Muscle layer of colon (tissue), 2 donors: Measurements from ENCODE around the gene VIPR2.

Experiments
- H3K27ac ChIP-seq: one replicate; pipeline ENCODE4 v1.7.0; 2013; ENCODE audit warnings: low read depth, mild to moderate bottlenecking, low read length, moderate library complexity
- H3K27me3 ChIP-seq, 2 donors: one replicate each; pipeline ENCODE4 v1.7.0; 2013; ENCODE audit warnings: low read length in 2 of 2, mild to moderate bottlenecking in 2 of 2; ENCODE audit not compliant: insufficient read depth in 2 of 2, control insufficient read depth in 1 of 2
- H3K36me3 ChIP-seq: one replicate; pipeline ENCODE4 v1.7.0; 2013; ENCODE audit warnings: mild to moderate bottlenecking, low read length; ENCODE audit not compliant: insufficient read depth
- H3K4me1 ChIP-seq: one replicate; pipeline ENCODE4 v1.7.0; 2013; ENCODE audit warnings: mild to moderate bottlenecking, low read length; ENCODE audit not compliant: insufficient read depth
- H3K4me3 ChIP-seq, 2 donors: one replicate each; pipeline ENCODE4 v1.7.0; 2013; ENCODE audit warnings: low read length in 2 of 2, low read depth in 1 of 2, mild to moderate bottlenecking in 1 of 2, moderate library complexity in 1 of 2
- H3K9ac ChIP-seq: one replicate; pipeline ENCODE4 v1.7.0; 2013; ENCODE audit warnings: low read length
- H3K9me3 ChIP-seq: one replicate; pipeline ENCODE4 v1.7.0; 2013; ENCODE audit warnings: mild to moderate bottlenecking, low read length
- donor health status: abdominal sarcoma.
- donor health status: Adenocarcinoma of cecum.

The VIPR2 gene

GRCh38 chr7:159064816-159065510 is 79.7 kb downstream of the VIPR2 start:
- Histone ChIP-seq H3K36me3 (no peaks in the 10 kb centered on the region), H3K9me3 (no peaks in the 10 kb centered on the region), H3K4me3 (no peak overlapping the region), H3K4me1 (peaks cover 12% of the 10 kb centered on the region), H3K9ac (no peak overlapping the region), H3K27me3 (peaks cover 0 to 6% of the 10 kb centered on the region in 2 donors), H3K27ac (no peak overlapping the region)

GRCh38 chr7:159064121-159064815 is 80.4 kb downstream of the VIPR2 start:
- H3K9ac ChIP-seq: no peak overlapping the region
- peaks cover 0 to 6% of the 10 kb centered on the region in 2 donors for H3K27me3 ChIP-seq
- no peaks in the 10 kb centered on the region for H3K36me3 ChIP-seq
- H3K9me3 ChIP-seq: no peaks in the 10 kb centered on the region
- H3K27ac ChIP-seq: no peak overlapping the region
- H3K4me3 ChIP-seq: no peak overlapping the region
- H3K4me1 ChIP-seq: peaks cover 11% of the 10 kb centered on the region

- no peak overlapping the region for H3K4me3 ChIP-seq
- no peak overlapping the region for H3K27ac ChIP-seq
- no peak overlapping the region for H3K9ac ChIP-seq
- peaks cover 4% of the 10 kb centered on the region for H3K4me1 ChIP-seq
- H3K27me3 ChIP-seq: peaks cover 0 to 6% of the 10 kb centered on the region in 2 donors
- no peaks in the 10 kb centered on the region for H3K36me3 ChIP-seq
- no peaks in the 10 kb centered on the region for H3K9me3 ChIP-seq
Observed at GRCh38 chr7:159063046-159063840, 81.4 kb downstream of the VIPR2 start.

- Histone ChIP-seq H3K9ac (no peak overlapping the region), H3K4me1 (no peaks in the 10 kb centered on the region), H3K27me3 (peaks cover 0 to 6% of the 10 kb centered on the region in 2 donors), H3K9me3 (no peaks in the 10 kb centered on the region), H3K27ac (no peak overlapping the region), H3K36me3 (no peaks in the 10 kb centered on the region), H3K4me3 (no peak overlapping the region)
Observed at GRCh38 chr7:159062569-159062968, 82.1 kb downstream of the VIPR2 start.

GRCh38 chr7:159061674-159062212 is 82.9 kb downstream of the VIPR2 start:
- Histone ChIP-seq H3K27ac (no peak overlapping the region), H3K4me1 (no peaks in the 10 kb centered on the region), H3K4me3 (no peak overlapping the region), H3K27me3 (peaks cover 0 to 6% of the 10 kb centered on the region in 2 donors), H3K36me3 (no peaks in the 10 kb centered on the region), H3K9me3 (no peaks in the 10 kb centered on the region), H3K9ac (no peak overlapping the region)

GRCh38 chr7:159061209-159061608 is 83.5 kb downstream of the VIPR2 start:
- H3K9ac ChIP-seq: no peak overlapping the region
- peaks cover 0 to 6% of the 10 kb centered on the region in 2 donors for H3K27me3 ChIP-seq
- H3K4me3 ChIP-seq: no peak overlapping the region
- no peaks in the 10 kb centered on the region for H3K9me3 ChIP-seq
- H3K27ac ChIP-seq: no peak overlapping the region
- H3K4me1 ChIP-seq: no peaks in the 10 kb centered on the region
- H3K36me3 ChIP-seq: no peaks in the 10 kb centered on the region

- no peaks in the 10 kb centered on the region for H3K36me3 ChIP-seq
- no peaks in the 10 kb centered on the region for H3K4me1 ChIP-seq
- H3K27ac ChIP-seq: no peak overlapping the region
- no peaks in the 10 kb centered on the region for H3K9me3 ChIP-seq
- peaks cover 0 to 6% of the 10 kb centered on the region in 2 donors for H3K27me3 ChIP-seq
- no peak overlapping the region for H3K9ac ChIP-seq
- H3K4me3 ChIP-seq: no peak overlapping the region
Observed at GRCh38 chr7:159060440-159060839, 84.2 kb downstream of the VIPR2 start.

- Histone ChIP-seq H3K27me3 (peaks cover 0 to 6% of the 10 kb centered on the region in 2 donors), H3K9me3 (no peaks in the 10 kb centered on the region), H3K27ac (no peak overlapping the region), H3K9ac (no peak overlapping the region), H3K4me1 (no peaks in the 10 kb centered on the region), H3K36me3 (no peaks in the 10 kb centered on the region), H3K4me3 (no peak overlapping the region)
Observed at GRCh38 chr7:159059629-159060028, 85.0 kb downstream of the VIPR2 start.

GRCh38 chr7:159057647-159058046 is 87.0 kb downstream of the VIPR2 start:
- Histone ChIP-seq H3K9ac (no peak overlapping the region), H3K27me3 (peaks cover 0 to 6% of the 10 kb centered on the region in 2 donors), H3K27ac (no peak overlapping the region), H3K4me3 (no peak overlapping the region), H3K9me3 (no peaks in the 10 kb centered on the region), H3K36me3 (no peaks in the 10 kb centered on the region), H3K4me1 (no peaks in the 10 kb centered on the region)

- Histone ChIP-seq H3K9ac (no peak overlapping the region), H3K4me1 (no peaks in the 10 kb centered on the region), H3K27ac (no peak overlapping the region), H3K27me3 (peaks cover 0 to 3% of the 10 kb centered on the region in 2 donors), H3K4me3 (no peak overlapping the region), H3K36me3 (no peaks in the 10 kb centered on the region), H3K9me3 (no peaks in the 10 kb centered on the region)
Observed at GRCh38 chr7:159056737-159057136, 87.9 kb downstream of the VIPR2 start.

GRCh38 chr7:159051916-159052315 is 92.8 kb downstream of the VIPR2 start:
- Histone ChIP-seq H3K4me1 (no peaks in the 10 kb centered on the region), H3K9me3 (no peaks in the 10 kb centered on the region), H3K4me3 (no peak overlapping the region), H3K9ac (no peak overlapping the region), H3K36me3 (no peaks in the 10 kb centered on the region), H3K27me3 (no peaks in the 10 kb centered on the region), H3K27ac (no peak overlapping the region)
